Measurements from ENCODE around the gene TMEM178A. TPM values are rescaled to one million over a fixed set of nuclear protein-coding genes. Genes with fewer than 3 reads are reported as not detected.

TMEM178A gene
- total RNA-seq, 1 experiment from 2014 or later, result 7.5 TPM

- DNase-seq, result no peak
- TF ChIP-seq, protein P1, sequence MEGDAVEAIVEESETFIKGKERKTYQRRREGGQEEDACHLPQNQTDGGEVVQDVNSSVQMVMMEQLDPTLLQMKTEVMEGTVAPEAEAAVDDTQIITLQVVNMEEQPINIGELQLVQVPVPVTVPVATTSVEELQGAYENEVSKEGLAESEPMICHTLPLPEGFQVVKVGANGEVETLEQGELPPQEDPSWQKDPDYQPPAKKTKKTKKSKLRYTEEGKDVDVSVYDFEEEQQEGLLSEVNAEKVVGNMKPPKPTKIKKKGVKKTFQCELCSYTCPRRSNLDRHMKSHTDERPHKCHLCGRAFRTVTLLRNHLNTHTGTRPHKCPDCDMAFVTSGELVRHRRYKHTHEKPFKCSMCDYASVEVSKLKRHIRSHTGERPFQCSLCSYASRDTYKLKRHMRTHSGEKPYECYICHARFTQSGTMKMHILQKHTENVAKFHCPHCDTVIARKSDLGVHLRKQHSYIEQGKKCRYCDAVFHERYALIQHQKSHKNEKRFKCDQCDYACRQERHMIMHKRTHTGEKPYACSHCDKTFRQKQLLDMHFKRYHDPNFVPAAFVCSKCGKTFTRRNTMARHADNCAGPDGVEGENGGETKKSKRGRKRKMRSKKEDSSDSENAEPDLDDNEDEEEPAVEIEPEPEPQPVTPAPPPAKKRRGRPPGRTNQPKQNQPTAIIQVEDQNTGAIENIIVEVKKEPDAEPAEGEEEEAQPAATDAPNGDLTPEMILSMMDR (conservative IDR thresholded peaks at IDR 0.05), result no peak
- Mint-ChIP-seq H3K36me3 (ENCODE audit: insufficient read depth in 1 of 3, low read depth in 3 of 3) (no peaks in the 10 kb centered on the region; a peak in 1 of 7 replicates), H3K9me3 (no peaks in the 10 kb centered on the region), H3K27me3 (ENCODE audit: low read depth) (no peaks in the 10 kb centered on the region), H3K27ac (no peak overlapping the region), H3K4me1 (peaks cover 16 to 21% of the 10 kb centered on the region in 2 experiments), H3K4me3 (no peak overlapping the region)
- no peak overlapping the region for H3K4me2 ChIP-seq (ENCODE audit: insufficient read depth, insufficient read length, low read length)
- no peaks in the 10 kb centered on the region for H3K23me2 ChIP-seq (ENCODE audit: insufficient read length, low read depth, low read length, poor library complexity, severe bottlenecking)
- no peak overlapping the region for H3K23ac ChIP-seq (ENCODE audit: insufficient read length, low read depth, low read length)
- H2BK15ac ChIP-seq (ENCODE audit: low read depth, low read length), result no peak overlapping the region
- no peak overlapping the region for H2BK120ac ChIP-seq (ENCODE audit: low read depth, low read length, poor library complexity, severe bottlenecking)
- no peaks in the 10 kb centered on the region for H3K27me3 ChIP-seq (ENCODE audit: insufficient read depth, low read length)
- H3K56ac ChIP-seq (ENCODE audit: insufficient read length, low read depth, low read length), result no peak overlapping the region
- no peak overlapping the region for H2BK12ac ChIP-seq (ENCODE audit: insufficient read length, low read depth, low read length)
- H3K14ac ChIP-seq (ENCODE audit: insufficient read depth, low read length), result no peak overlapping the region
- no peak overlapping the region for H2BK20ac ChIP-seq (ENCODE audit: low read depth, low read length, poor library complexity, severe bottlenecking)
- no peak overlapping the region for H4K8ac ChIP-seq (replicated peaks; ENCODE audit: insufficient read length, low read depth, low read length)
- no peaks in the 10 kb centered on the region for H3K9me3 ChIP-seq (ENCODE audit: control insufficient read depth, low read depth, low read length)
- no peak overlapping the region for H3K4ac ChIP-seq (ENCODE audit: low read depth, low read length)
- no peaks in the 10 kb centered on the region for H4K20me1 ChIP-seq (ENCODE audit: control insufficient read depth, insufficient read depth, insufficient read length)
- no peak overlapping the region for H4K91ac ChIP-seq (ENCODE audit: insufficient read length, low read depth, low read length)
- no peak overlapping the region for H2BK5ac ChIP-seq (ENCODE audit: insufficient read length, low read length)
- H3K4me1 ChIP-seq (ENCODE audit: insufficient read depth, low read length), result peaks cover 3% of the 10 kb centered on the region; the same call in 1 of the 2 replicates
- WGBS (ENCODE audit: extremely low coverage, insufficient read length, low lambda C conversion rate), result no CpG with 5 or more reads among the region's 2 CpGs
- H2AFZ ChIP-seq (ENCODE audit: low read length), result no peak overlapping the region
- H3T11ph ChIP-seq (ENCODE audit: low read length), result no peak overlapping the region
- H3K79me1 ChIP-seq (ENCODE audit: insufficient read depth, low read depth, low read length, poor library complexity, severe bottlenecking), result no peaks in the 10 kb centered on the region
- H4K5ac ChIP-seq (ENCODE audit: insufficient read length, low read depth, low read length), result no peak overlapping the region
- no peak overlapping the region for H3K18ac ChIP-seq (ENCODE audit: insufficient read length, low read depth, low read length)
- H3K27ac ChIP-seq (ENCODE audit: insufficient read length, low read depth, low read length), result no peak overlapping the region
- H2AK5ac ChIP-seq (ENCODE audit: insufficient read length, low read length), result no peak overlapping the region
- no peaks in the 10 kb centered on the region for H3K79me2 ChIP-seq (ENCODE audit: insufficient read depth, low read length)
- H3K9ac ChIP-seq (ENCODE audit: extremely low read depth, insufficient read length, low read length), result no peak overlapping the region
Observed at GRCh38 chr2:39723497-39723896, 57.8 kb downstream of the TMEM178A start.

All from H9 (cell line).